Keratinocyte (primary cell): ENCODE measurements around the gene GPC5. TPM values are rescaled to one million over a fixed set of nuclear protein-coding genes. Genes with fewer than 3 reads are reported as not detected.

ENCODE experiments used
- DNase-seq: peaks from one replicate; pipeline ENCODE4 v3.0.0-alpha.2; 2011; ENCODE audit warnings: low read depth, missing footprints, low spot score
- FAIRE-seq: peaks from 2 replicates; lab custom pipeline; 2011; peaks lifted over from hg19 to GRCh38; lab: Jason Lieb, UNC
- H2AFZ ChIP-seq: 2 replicates; pipeline ENCODE4 v1.6.0; 2012; ENCODE audit warnings: low read length, control low read depth, inconsistent platforms; ENCODE audit not compliant: control insufficient read depth
- H3K27ac ChIP-seq: 2 replicates; pipeline ENCODE4 v1.5.1; 2011; ENCODE audit warnings: low read length; ENCODE audit not compliant: control insufficient read depth, insufficient read depth
- H3K27me3 ChIP-seq: 3 replicates; pipeline ENCODE4 v1.6.0; 2011; ENCODE audit warnings: low read length; ENCODE audit not compliant: control insufficient read depth, insufficient read depth; ENCODE audit errors: extremely low read depth
- H3K36me3 ChIP-seq, 2 experiments: 2 replicates in 1 of 2; 3 replicates in 1 of 2; pipeline ENCODE4 v1.5.1; 2011; ENCODE audit warnings: low read length in 2 of 2, mild to moderate bottlenecking in 1 of 2; ENCODE audit not compliant: control insufficient read depth in 2 of 2, insufficient read depth in 2 of 2; ENCODE audit errors: extremely low read depth in 1 of 2
- H3K4me1 ChIP-seq: 3 replicates; pipeline ENCODE4 v1.5.1; 2011; ENCODE audit warnings: low read length; ENCODE audit not compliant: control insufficient read depth, insufficient read depth; ENCODE audit errors: extremely low read depth
- H3K4me2 ChIP-seq: 3 replicates; pipeline ENCODE4 v1.6.0; 2011; ENCODE audit warnings: low read depth, low read length; ENCODE audit not compliant: control insufficient read depth, insufficient read depth; ENCODE audit errors: extremely low read depth
- H3K4me3 ChIP-seq, 3 experiments: fragments of 200-600 bp in 1 of 3; sonication (generic) in 1 of 3; 2 replicates in 2 of 3; 3 replicates in 1 of 3; pipeline ENCODE4 v1.5.1; 2011 to 2016; ENCODE audit warnings: low read length in 3 of 3, mild to moderate bottlenecking in 3 of 3, control low read depth in 2 of 3, inconsistent platforms in 1 of 3, low read depth in 1 of 3, mixed read lengths in 1 of 3, mixed run types in 1 of 3, moderate library complexity in 1 of 3; ENCODE audit not compliant: control insufficient read depth in 2 of 3, insufficient read depth in 2 of 3; ENCODE audit errors: extremely low read depth in 1 of 3
- H3K79me2 ChIP-seq: 2 replicates; pipeline ENCODE4 v1.6.0; 2012; ENCODE audit warnings: low read length; ENCODE audit not compliant: control insufficient read depth, insufficient read depth
- H3K9ac ChIP-seq: 3 replicates; pipeline ENCODE4 v1.6.0; 2011; ENCODE audit warnings: low read length; ENCODE audit not compliant: control insufficient read depth, insufficient read depth; ENCODE audit errors: extremely low read depth
- H3K9me1 ChIP-seq: 3 replicates; pipeline ENCODE4 v1.6.0; 2011; ENCODE audit warnings: low read length; ENCODE audit not compliant: control insufficient read depth, insufficient read depth; ENCODE audit errors: extremely low read depth
- H3K9me3 ChIP-seq: 2 replicates; pipeline ENCODE4 v1.5.1; 2012; ENCODE audit warnings: low read depth, low read length; ENCODE audit not compliant: control insufficient read depth
- H4K20me1 ChIP-seq: 3 replicates; pipeline ENCODE4 v1.6.0; 2011; ENCODE audit warnings: low read length; ENCODE audit not compliant: control insufficient read depth, insufficient read depth; ENCODE audit errors: extremely low read depth
- EZH2 ChIP-seq: IDR thresholded peaks from one replicate; pipeline ENCODE4 v1.6.1; 2012; ENCODE audit warnings: inconsistent platforms, mild to moderate bottlenecking, low read length, moderate library complexity
- dilution Hi-C: fragments of 300-500 bp; cut with MboI; formaldehyde crosslinking; loops from one replicate; pipeline ENCODE4 v1.7.0; 2020; ENCODE audit warnings: low sequenced_read_pairs; ENCODE audit not compliant: extremely low pct_ligation_motif_present
- polyA plus RNA-seq, 5 experiments: library from polyadenylated mRNA; depleted of rRNA in 3 of 5; stranded (reverse) in 3 of 5; stranded (forward) in 1 of 5; unstranded in 1 of 5; fragments of >200 nt; gene quantifications; 1 replicate in 1 of 5; 2 replicates in 3 of 5; 3 replicates in 1 of 5; pipeline versions ENCODE4 v1.2.1 to v1.2.3, GENCODE V29; 2011 to 2012; ENCODE audit warnings: missing spikeins in 2 of 5, low read depth in 1 of 5, low replicate concordance in 1 of 5
- TF ChIP-seq, protein P1 (sequence below), 3 experiments: IDR thresholded peaks in 1 of 3; conservative IDR thresholded peaks in 1 of 3; optimal IDR thresholded peaks in 1 of 3; 2 replicates in 2 of 3; 3 replicates in 1 of 3; pipeline versions ENCODE3 to v1.5.1; 2011; ENCODE audit warnings: low read length in 3 of 3, mild to moderate bottlenecking in 3 of 3, moderate library complexity in 2 of 3, control low read depth in 1 of 3, inconsistent platforms in 1 of 3; ENCODE audit not compliant: insufficient read depth in 2 of 3; ENCODE audit errors: extremely low read depth in 1 of 3

GPC5 gene
- polyA plus RNA-seq, 1 donor (not counting 4 experiments of a cell fraction or from before 2014, with no cell fraction given), result 0.10 TPM

GRCh38 chr13:91534996-91535395, 136.6 kb downstream of the GPC5 start:
- no peak overlapping the region for H3K27ac ChIP-seq
- no peaks in the 10 kb centered on the region for H3K9me3 ChIP-seq
- dilution Hi-C loops, result no loop called here
- no peak overlapping the region for H2AFZ ChIP-seq
- H4K20me1 ChIP-seq, result no peaks in the 10 kb centered on the region
- DNase-seq (no peak), FAIRE-seq (no peak)
- H3K9ac ChIP-seq, result no peak overlapping the region
- H3K27me3 ChIP-seq, result no peaks in the 10 kb centered on the region
- H3K4me3 ChIP-seq, result no peak overlapping the region
- H3K4me2 ChIP-seq, result no peak overlapping the region
- H3K4me1 ChIP-seq, result no peaks in the 10 kb centered on the region
- no peaks in the 10 kb centered on the region for H3K9me1 ChIP-seq
- no peaks in the 10 kb centered on the region for H3K36me3 ChIP-seq
- TF ChIP-seq, protein P1, sequence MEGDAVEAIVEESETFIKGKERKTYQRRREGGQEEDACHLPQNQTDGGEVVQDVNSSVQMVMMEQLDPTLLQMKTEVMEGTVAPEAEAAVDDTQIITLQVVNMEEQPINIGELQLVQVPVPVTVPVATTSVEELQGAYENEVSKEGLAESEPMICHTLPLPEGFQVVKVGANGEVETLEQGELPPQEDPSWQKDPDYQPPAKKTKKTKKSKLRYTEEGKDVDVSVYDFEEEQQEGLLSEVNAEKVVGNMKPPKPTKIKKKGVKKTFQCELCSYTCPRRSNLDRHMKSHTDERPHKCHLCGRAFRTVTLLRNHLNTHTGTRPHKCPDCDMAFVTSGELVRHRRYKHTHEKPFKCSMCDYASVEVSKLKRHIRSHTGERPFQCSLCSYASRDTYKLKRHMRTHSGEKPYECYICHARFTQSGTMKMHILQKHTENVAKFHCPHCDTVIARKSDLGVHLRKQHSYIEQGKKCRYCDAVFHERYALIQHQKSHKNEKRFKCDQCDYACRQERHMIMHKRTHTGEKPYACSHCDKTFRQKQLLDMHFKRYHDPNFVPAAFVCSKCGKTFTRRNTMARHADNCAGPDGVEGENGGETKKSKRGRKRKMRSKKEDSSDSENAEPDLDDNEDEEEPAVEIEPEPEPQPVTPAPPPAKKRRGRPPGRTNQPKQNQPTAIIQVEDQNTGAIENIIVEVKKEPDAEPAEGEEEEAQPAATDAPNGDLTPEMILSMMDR (optimal IDR thresholded peaks at IDR 0.05 in 1 of 3, IDR thresholded peaks at IDR 0.05 in 1 of 3, conservative IDR thresholded peaks at IDR 0.05 in 1 of 3; ENCODE audit: extremely low read depth in 1 of 3, insufficient read depth in 2 of 3, low read length in 3 of 3), result no peak
- no peak for TF ChIP-seq EZH2
- no peaks in the 10 kb centered on the region for H3K79me2 ChIP-seq

DNA sequence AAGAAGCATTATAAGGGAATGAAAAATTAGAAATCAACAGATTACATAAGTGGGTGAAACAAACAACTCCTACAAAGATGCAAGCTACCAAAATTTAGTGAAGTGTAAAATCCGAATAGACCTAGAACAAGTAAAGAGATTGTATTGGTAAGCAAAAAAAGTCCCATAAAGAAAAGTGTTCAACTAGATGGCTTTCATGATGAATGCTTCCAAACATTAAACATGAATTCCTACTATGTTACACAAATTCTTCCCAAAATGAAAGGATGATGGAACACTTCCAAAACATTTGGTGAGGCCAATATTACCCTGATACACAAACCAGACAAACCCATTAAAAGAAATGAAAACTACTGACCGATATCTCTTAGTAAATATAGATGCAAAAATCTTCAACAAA, 139.0 kb downstream of the GPC5 start:
- Histone ChIP-seq H4K20me1 (no peaks in the 10 kb centered on the region), H3K9ac (no peak overlapping the region), H3K27ac (no peak overlapping the region), H3K27me3 (no peaks in the 10 kb centered on the region), H3K9me1 (no peaks in the 10 kb centered on the region), H3K36me3 (no peaks in the 10 kb centered on the region), H3K4me1 (no peaks in the 10 kb centered on the region), H2AFZ (no peak overlapping the region), H3K79me2 (no peaks in the 10 kb centered on the region), H3K9me3 (no peaks in the 10 kb centered on the region), H3K4me3 (no peak overlapping the region), H3K4me2 (no peak overlapping the region)
- TF ChIP-seq EZH2, result no peak
- TF ChIP-seq, protein P1 (optimal IDR thresholded peaks at IDR 0.05 in 1 of 3, IDR thresholded peaks at IDR 0.05 in 1 of 3, conservative IDR thresholded peaks at IDR 0.05 in 1 of 3; ENCODE audit: extremely low read depth in 1 of 3, insufficient read depth in 2 of 3, low read length in 3 of 3), result no peak
- dilution Hi-C loops, result no loop called here
- FAIRE-seq (no peak), DNase-seq (no peak)
